HepG2 (cell line): ENCODE data around the gene FITM1. TPM values are rescaled to one million over a fixed set of nuclear protein-coding genes. Genes with fewer than 3 reads are reported as not detected.

Experiments
- CENPX ChIP-seq: sonication (generic); formaldehyde crosslinking; IDR thresholded peaks from 2 replicates; pipeline ENCODE4 v1.9.0; 2021; ENCODE audit warnings: mild to moderate bottlenecking, missing genetic modification reagents, moderate library complexity
- HDAC2 ChIP-seq: sonication (generic); formaldehyde crosslinking; IDR thresholded peaks from 2 replicates; pipeline ENCODE4 v1.4.0; 2020; ENCODE audit warnings: missing genetic modification reagents
- HMGA1 ChIP-seq: sonication (generic); formaldehyde crosslinking; conservative IDR thresholded peaks from 2 replicates; pipeline ENCODE4 v1.4.0; 2020; ENCODE audit warnings: missing genetic modification reagents
- HOXA9 ChIP-seq: sonication (generic); formaldehyde crosslinking; IDR thresholded peaks from 2 replicates; pipeline ENCODE4 v1.8.1; 2022; ENCODE audit warnings: missing genetic modification reagents, mild to moderate bottlenecking, moderate library complexity, borderline replicate concordance
- ISL2 ChIP-seq: sonication (generic); formaldehyde crosslinking; IDR thresholded peaks from 2 replicates; pipeline ENCODE4 v1.5.0; 2020; ENCODE audit warnings: missing genetic modification reagents
- KDM2A ChIP-seq: sonication (generic); formaldehyde crosslinking; IDR thresholded peaks from 2 replicates; pipeline ENCODE4 v1.4.0; 2020; ENCODE audit warnings: low read depth, missing genetic modification reagents, borderline replicate concordance
- NCOA2 ChIP-seq: sonication (generic); formaldehyde crosslinking; IDR thresholded peaks from 2 replicates; pipeline ENCODE4 v1.8.0; 2022; ENCODE audit warnings: inconsistent platforms
- NPAS2 ChIP-seq: sonication (generic); formaldehyde crosslinking; IDR thresholded peaks from 2 replicates; pipeline ENCODE4 v1.8.0; 2022; ENCODE audit warnings: mild to moderate bottlenecking, missing genetic modification reagents, borderline replicate concordance
- NR2F1 ChIP-seq, 2 experiments: fragments of 450-650 bp in 1 of 2; formaldehyde crosslinking in 1 of 2; IDR thresholded peaks; 2 replicates each; pipeline versions ENCODE4 v1.5.0 to v1.6.1; 2016 to 2020; ENCODE audit warnings: mild to moderate bottlenecking in 1 of 2, missing compliant biosample characterization in 1 of 2, missing genetic modification reagents in 1 of 2, moderate library complexity in 1 of 2
- SAFB2 ChIP-seq: sonication (generic); formaldehyde crosslinking; IDR thresholded peaks from 2 replicates; pipeline ENCODE4 v1.5.1; 2020; ENCODE audit warnings: missing genetic modification reagents, low read depth, mild to moderate bottlenecking, borderline replicate concordance
- TBX3 ChIP-seq: fragments of 450-650 bp; IDR thresholded peaks from 2 replicates; pipeline ENCODE4 v1.6.1; 2017; ENCODE audit warnings: antibody characterized with exemption, mild to moderate bottlenecking, inconsistent platforms, borderline replicate concordance
- U2AF2 ChIP-seq: fragments of 200-400 bp; formaldehyde crosslinking; IDR thresholded peaks from 2 replicates; pipeline ENCODE4 v1.6.1; 2017; ENCODE audit warnings: low read depth, mild to moderate bottlenecking, low read length
- ZNF10 ChIP-seq: sonication (generic); formaldehyde crosslinking; IDR thresholded peaks from 2 replicates; pipeline ENCODE4 v1.4.0; 2020; ENCODE audit warnings: mild to moderate bottlenecking, low read depth, missing genetic modification reagents, borderline replicate concordance
- ZNF12 ChIP-seq: sonication (generic); formaldehyde crosslinking; IDR thresholded peaks from 2 replicates; pipeline ENCODE4 v1.5.0; 2020; ENCODE audit warnings: missing genetic modification reagents
- ZNF446 ChIP-seq: sonication (generic); formaldehyde crosslinking; IDR thresholded peaks from 2 replicates; pipeline ENCODE4 v1.5.0; 2020; ENCODE audit warnings: mild to moderate bottlenecking, missing genetic modification reagents
- ZNF468 ChIP-seq: sonication (generic); formaldehyde crosslinking; IDR thresholded peaks from 2 replicates; pipeline ENCODE4 v1.8.0; 2022; ENCODE audit warnings: mild to moderate bottlenecking, moderate library complexity, missing genetic modification reagents
- ZNF549 ChIP-seq: sonication (generic); formaldehyde crosslinking; IDR thresholded peaks from 2 replicates; pipeline ENCODE4 v1.5.0; 2020; ENCODE audit warnings: missing genetic modification reagents
- ZNF550 ChIP-seq: sonication (generic); formaldehyde crosslinking; IDR thresholded peaks from 2 replicates; pipeline ENCODE4 v1.4.0; 2020; ENCODE audit warnings: mild to moderate bottlenecking, missing genetic modification reagents, borderline replicate concordance
- ZNF563 ChIP-seq: sonication (generic); formaldehyde crosslinking; IDR thresholded peaks from 2 replicates; pipeline ENCODE4 v1.8.0; 2022; ENCODE audit warnings: mild to moderate bottlenecking, moderate library complexity, missing genetic modification reagents
- ZNF7 ChIP-seq: IDR thresholded peaks from 2 replicates; pipeline ENCODE4 v1.6.1; 2016; ENCODE audit warnings: missing biosample characterization, missing genetic modification reagents
- ZNF761 ChIP-seq: sonication (generic); formaldehyde crosslinking; conservative IDR thresholded peaks from 2 replicates; pipeline ENCODE4 v1.4.0; 2020; ENCODE audit warnings: mild to moderate bottlenecking, missing genetic modification reagents
- ZNF850 ChIP-seq: sonication (generic); formaldehyde crosslinking; conservative IDR thresholded peaks from 2 replicates; pipeline ENCODE4 v1.9.0; 2021; ENCODE audit warnings: mild to moderate bottlenecking, missing genetic modification reagents
- ZNF879 ChIP-seq: sonication (generic); formaldehyde crosslinking; IDR thresholded peaks from 2 replicates; pipeline ENCODE4 v1.8.1; 2023; ENCODE audit warnings: missing genetic modification reagents
- ZSCAN25 ChIP-seq: sonication (generic); formaldehyde crosslinking; IDR thresholded peaks from 2 replicates; pipeline ENCODE4 v1.8.0; 2022; ENCODE audit warnings: mild to moderate bottlenecking, missing genetic modification reagents
- polyA plus RNA-seq, 8 experiments: library from polyadenylated mRNA; depleted of rRNA in 3 of 8; stranded (reverse) in 7 of 8; unstranded in 1 of 8; fragments of >200 nt; fragmentation: Illumina TruSeq in 4 of 8; extraction: Trizol in 4 of 8; gene quantifications; 2 replicates each; pipeline versions ENCODE4 v1.2.1 to v1.2.3, GENCODE V29; 2011 to 2016; ENCODE audit warnings: low read depth in 4 of 8, missing spikeins in 1 of 8, mixed read lengths in 1 of 8; ENCODE audit not compliant: insufficient read depth in 1 of 8
- total RNA-seq, 5 experiments: library from RNA; depleted of rRNA; stranded (reverse); fragments of >200 nt; fragmentation: Illumina TruSeq; extraction: Trizol; gene quantifications; 2 replicates each; pipeline ENCODE4 v1.2.3, GENCODE V29; 2016; ENCODE audit warnings: low read depth in 1 of 5
- TF ChIP-seq, protein P1 (sequence below): sonication (generic); formaldehyde crosslinking; IDR thresholded peaks from 2 replicates; pipeline ENCODE4 v1.5.0; 2020; ENCODE audit warnings: missing genetic modification reagents, mild to moderate bottlenecking, borderline replicate concordance
- TF ChIP-seq, protein P2 (sequence below): sonication (generic); formaldehyde crosslinking; IDR thresholded peaks from 2 replicates; pipeline ENCODE4 v1.5.1; 2020; ENCODE audit warnings: missing genetic modification reagents, mild to moderate bottlenecking, borderline replicate concordance
- TF ChIP-seq, protein P3 (sequence below): sonication (generic); formaldehyde crosslinking; IDR thresholded peaks from 2 replicates; pipeline ENCODE4 v1.4.0; 2020; ENCODE audit warnings: missing genetic modification reagents; ENCODE audit errors: not compliant biosample characterization

FITM1 gene
- total and polyA plus RNA-seq, 2 of the 13 experiments (the other 11 are each of a cell fraction or from before 2014, with no cell fraction given) = 2.7 to 5.8 TPM

GRCh38 chr14:24114532-24115421 is 15.7 kb upstream of the FITM1 start, which contains the start of the genes DCAF11 and NRL (continued):
- TF ChIP-seq HMGA1 (CRISPR knock-in tag) = no peak
- TF ChIP-seq ZNF446 (CRISPR knock-in tag) = no peak
- TF ChIP-seq ZNF761 = no peak; the same call in 1 of the 2 replicates
- TF ChIP-seq, protein P1, sequence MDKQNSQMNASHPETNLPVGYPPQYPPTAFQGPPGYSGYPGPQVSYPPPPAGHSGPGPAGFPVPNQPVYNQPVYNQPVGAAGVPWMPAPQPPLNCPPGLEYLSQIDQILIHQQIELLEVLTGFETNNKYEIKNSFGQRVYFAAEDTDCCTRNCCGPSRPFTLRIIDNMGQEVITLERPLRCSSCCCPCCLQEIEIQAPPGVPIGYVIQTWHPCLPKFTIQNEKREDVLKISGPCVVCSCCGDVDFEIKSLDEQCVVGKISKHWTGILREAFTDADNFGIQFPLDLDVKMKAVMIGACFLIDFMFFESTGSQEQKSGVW (CRISPR knock-in tag) = no peak
- no peak for TF ChIP-seq CENPX (CRISPR knock-in tag)
- peak; percentile 58; the same call in 1 of the 2 replicates for TF ChIP-seq ZNF7 (CRISPR knock-in tag)
- no peak for TF ChIP-seq NPAS2
- peak; percentile 96 for TF ChIP-seq ZNF563 (CRISPR knock-in tag)
- TF ChIP-seq HDAC2 (CRISPR knock-in tag) = peak; percentile 98
- TF ChIP-seq ZNF550 (CRISPR knock-in tag) = peak; percentile 82; the same call in 1 of the 2 replicates
- TF ChIP-seq, protein P2, sequence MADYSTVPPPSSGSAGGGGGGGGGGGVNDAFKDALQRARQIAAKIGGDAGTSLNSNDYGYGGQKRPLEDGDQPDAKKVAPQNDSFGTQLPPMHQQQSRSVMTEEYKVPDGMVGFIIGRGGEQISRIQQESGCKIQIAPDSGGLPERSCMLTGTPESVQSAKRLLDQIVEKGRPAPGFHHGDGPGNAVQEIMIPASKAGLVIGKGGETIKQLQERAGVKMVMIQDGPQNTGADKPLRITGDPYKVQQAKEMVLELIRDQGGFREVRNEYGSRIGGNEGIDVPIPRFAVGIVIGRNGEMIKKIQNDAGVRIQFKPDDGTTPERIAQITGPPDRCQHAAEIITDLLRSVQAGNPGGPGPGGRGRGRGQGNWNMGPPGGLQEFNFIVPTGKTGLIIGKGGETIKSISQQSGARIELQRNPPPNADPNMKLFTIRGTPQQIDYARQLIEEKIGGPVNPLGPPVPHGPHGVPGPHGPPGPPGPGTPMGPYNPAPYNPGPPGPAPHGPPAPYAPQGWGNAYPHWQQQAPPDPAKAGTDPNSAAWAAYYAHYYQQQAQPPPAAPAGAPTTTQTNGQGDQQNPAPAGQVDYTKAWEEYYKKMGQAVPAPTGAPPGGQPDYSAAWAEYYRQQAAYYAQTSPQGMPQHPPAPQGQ (CRISPR knock-in tag) = peak; percentile 86; the same call in 1 of the 2 replicates
- TF ChIP-seq ZNF879 (CRISPR knock-in tag) = peak; percentile 93; the same call in 1 of the 2 replicates
- no peak for TF ChIP-seq ZNF10 (CRISPR knock-in tag)
- TF ChIP-seq TBX3 = peak; percentile 95
- peak; percentile 90 for TF ChIP-seq SAFB2 (CRISPR knock-in tag)
- peak; percentile 77; the same call in 1 of the 2 replicates for TF ChIP-seq NCOA2 (CRISPR knock-in tag)
- no peak for TF ChIP-seq ZNF549 (CRISPR knock-in tag)
- TF ChIP-seq ZSCAN25 = peak; percentile 86; the same call in 1 of the 2 replicates
- TF ChIP-seq, protein P3, sequence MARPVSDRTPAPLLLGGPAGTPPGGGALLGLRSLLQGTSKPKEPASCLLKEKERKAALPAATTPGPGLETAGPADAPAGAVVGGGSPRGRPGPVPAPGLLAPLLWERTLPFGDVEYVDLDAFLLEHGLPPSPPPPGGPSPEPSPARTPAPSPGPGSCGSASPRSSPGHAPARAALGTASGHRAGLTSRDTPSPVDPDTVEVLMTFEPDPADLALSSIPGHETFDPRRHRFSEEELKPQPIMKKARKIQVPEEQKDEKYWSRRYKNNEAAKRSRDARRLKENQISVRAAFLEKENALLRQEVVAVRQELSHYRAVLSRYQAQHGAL = no peak
- TF ChIP-seq ISL2 (CRISPR knock-in tag) = peak; percentile 89
- TF ChIP-seq NR2F1 (CRISPR knock-in tag; IDR thresholded peaks at IDR 0.05) = no peak; a peak in 1 of 4 replicates
- TF ChIP-seq ZNF850 (CRISPR knock-in tag) = no peak
- peak; percentile 99 for TF ChIP-seq KDM2A (CRISPR knock-in tag)
- peak; percentile 87 for TF ChIP-seq ZNF12
- no peak for TF ChIP-seq ZNF468 (CRISPR knock-in tag)
- TF ChIP-seq U2AF2 = no peak
- TF ChIP-seq HOXA9 = no peak
